ENCODE results near the gene SPECC1L.

Gene SPECC1L

GRCh38 chr22:24446260-24446611, 175.6 kb downstream of the SPECC1L start:
- Histone ChIP-seq H2AFZ (ENCODE audit: low read depth, low read length) (no peak overlapping the region), H3K79me2 (ENCODE audit: insufficient read depth, low read length) (no peaks in the 10 kb centered on the region), H3K4me2 (ENCODE audit: insufficient read depth, low read length) (no peak overlapping the region), H3K36me3 (ENCODE audit: insufficient read depth, low read length) (peaks cover 16% of the 10 kb centered on the region), H3K27ac (ENCODE audit: low read length) (no peak overlapping the region), H3K9me3 (ENCODE audit: insufficient read depth, low read length, severe bottlenecking) (no peaks in the 10 kb centered on the region), H3K4me1 (ENCODE audit: insufficient read depth, low read length) (no peaks in the 10 kb centered on the region), H3K4me3 (ENCODE audit: low read depth in 1 of 2, low read length in 2 of 2) (no peak overlapping the region), H4K20me1 (ENCODE audit: insufficient read depth, low read length) (no peaks in the 10 kb centered on the region), H3K9ac (ENCODE audit: low read depth, low read length) (no peak overlapping the region), H3K27me3 (ENCODE audit: insufficient read depth, low read length, poor library complexity) (no peaks in the 10 kb centered on the region)
- TF ChIP-seq EZH2 (IDR thresholded peaks at IDR 0.05; ENCODE audit: borderline replicate concordance, low read depth, low read length, severe bottlenecking) (no peak), CTCF (IDR thresholded peaks at IDR 0.05; ENCODE audit: borderline replicate concordance, extremely low read depth, low read length, poor library complexity, severe bottlenecking) (no peak)
- no peak for DNase-seq
- ATAC-seq (ENCODE audit: insufficient read depth, low read depth): no peak

GRCh38 chr22:24450610-24451009, 180.0 kb downstream of the SPECC1L start:
- no peak overlapping the region for H2AFZ ChIP-seq (ENCODE audit: low read depth, low read length)
- no peaks in the 10 kb centered on the region for H3K79me2 ChIP-seq (ENCODE audit: insufficient read depth, low read length)
- no peak overlapping the region for H3K27ac ChIP-seq (ENCODE audit: low read length)
- H3K4me2 ChIP-seq (ENCODE audit: insufficient read depth, low read length): no peak overlapping the region
- H3K27me3 ChIP-seq (ENCODE audit: insufficient read depth, low read length, poor library complexity): no peaks in the 10 kb centered on the region
- H3K9ac ChIP-seq (ENCODE audit: low read depth, low read length): no peak overlapping the region
- no peaks in the 10 kb centered on the region for H4K20me1 ChIP-seq (ENCODE audit: insufficient read depth, low read length)
- no peak overlapping the region for H3K4me3 ChIP-seq (ENCODE audit: low read depth in 1 of 2, low read length in 2 of 2)
- no peaks in the 10 kb centered on the region for H3K9me3 ChIP-seq (ENCODE audit: insufficient read depth, low read length, severe bottlenecking)
- ATAC-seq (ENCODE audit: insufficient read depth, low read depth) (no peak), DNase-seq (no peak)
- no peaks in the 10 kb centered on the region for H3K36me3 ChIP-seq (ENCODE audit: insufficient read depth, low read length)
- TF ChIP-seq EZH2 (IDR thresholded peaks at IDR 0.05; ENCODE audit: borderline replicate concordance, low read depth, low read length, severe bottlenecking): no peak
- no peak for TF ChIP-seq CTCF (IDR thresholded peaks at IDR 0.05; ENCODE audit: borderline replicate concordance, extremely low read depth, low read length, poor library complexity, severe bottlenecking)
- no peaks in the 10 kb centered on the region for H3K4me1 ChIP-seq (ENCODE audit: insufficient read depth, low read length)

- DNase-seq (no peak), ATAC-seq (ENCODE audit: insufficient read depth, low read depth) (no peak)
- no peak overlapping the region for H3K9ac ChIP-seq (ENCODE audit: low read depth, low read length)
- no peak overlapping the region for H3K27ac ChIP-seq (ENCODE audit: low read length)
- H4K20me1 ChIP-seq (ENCODE audit: insufficient read depth, low read length): no peaks in the 10 kb centered on the region
- no peak overlapping the region for H3K4me3 ChIP-seq (ENCODE audit: low read depth in 1 of 2, low read length in 2 of 2)
- no peaks in the 10 kb centered on the region for H3K79me2 ChIP-seq (ENCODE audit: insufficient read depth, low read length)
- H2AFZ ChIP-seq (ENCODE audit: low read depth, low read length): no peak overlapping the region
- no peaks in the 10 kb centered on the region for H3K4me1 ChIP-seq (ENCODE audit: insufficient read depth, low read length)
- no peak overlapping the region for H3K4me2 ChIP-seq (ENCODE audit: insufficient read depth, low read length)
- no peaks in the 10 kb centered on the region for H3K9me3 ChIP-seq (ENCODE audit: insufficient read depth, low read length, severe bottlenecking)
- TF ChIP-seq CTCF (IDR thresholded peaks at IDR 0.05; ENCODE audit: borderline replicate concordance, extremely low read depth, low read length, poor library complexity, severe bottlenecking) (no peak), EZH2 (IDR thresholded peaks at IDR 0.05; ENCODE audit: borderline replicate concordance, low read depth, low read length, severe bottlenecking) (no peak)
- H3K27me3 ChIP-seq (ENCODE audit: insufficient read depth, low read length, poor library complexity): no peaks in the 10 kb centered on the region
- H3K36me3 ChIP-seq (ENCODE audit: insufficient read depth, low read length): no peaks in the 10 kb centered on the region
These were observed 180.5 kb downstream of the SPECC1L start for GRCh38 chr22:24451162-24451561.

GRCh38 chr22:24453853-24454252, 183.2 kb downstream of the SPECC1L start:
- Histone ChIP-seq H3K27ac (ENCODE audit: low read length) (no peak overlapping the region), H3K9me3 (ENCODE audit: insufficient read depth, low read length, severe bottlenecking) (no peaks in the 10 kb centered on the region), H4K20me1 (ENCODE audit: insufficient read depth, low read length) (no peaks in the 10 kb centered on the region), H3K79me2 (ENCODE audit: insufficient read depth, low read length) (no peaks in the 10 kb centered on the region), H3K27me3 (ENCODE audit: insufficient read depth, low read length, poor library complexity) (no peaks in the 10 kb centered on the region), H3K4me1 (ENCODE audit: insufficient read depth, low read length) (no peaks in the 10 kb centered on the region), H3K4me2 (ENCODE audit: insufficient read depth, low read length) (no peak overlapping the region), H2AFZ (ENCODE audit: low read depth, low read length) (no peak overlapping the region), H3K36me3 (ENCODE audit: insufficient read depth, low read length) (no peaks in the 10 kb centered on the region), H3K4me3 (ENCODE audit: low read depth in 1 of 2, low read length in 2 of 2) (no peak overlapping the region), H3K9ac (ENCODE audit: low read depth, low read length) (no peak overlapping the region)
- ATAC-seq (ENCODE audit: insufficient read depth, low read depth) (no peak), DNase-seq (no peak)
- TF ChIP-seq EZH2 (IDR thresholded peaks at IDR 0.05; ENCODE audit: borderline replicate concordance, low read depth, low read length, severe bottlenecking) (no peak), CTCF (IDR thresholded peaks at IDR 0.05; ENCODE audit: borderline replicate concordance, extremely low read depth, low read length, poor library complexity, severe bottlenecking) (no peak)
